GM12864 (cell line): ENCODE results near the gene GABRA1.

ENCODE experiments used
- DNase-seq: peaks from one replicate; pipeline ENCODE4 v3.0.0-alpha.2; 2011; ENCODE audit warnings: low read depth
- H3K4me3 ChIP-seq: 2 replicates; pipeline ENCODE4 v1.5.1; 2011; ENCODE audit warnings: mild to moderate bottlenecking, low read depth, low read length, control low read depth
- TF ChIP-seq, protein P1 (sequence below): IDR thresholded peaks from 2 replicates; pipeline ENCODE4 v1.5.1; 2011; ENCODE audit warnings: low read depth, mild to moderate bottlenecking, moderate library complexity, low read length, control low read depth, inconsistent platforms; ENCODE audit errors: missing control alignments

The GABRA1 gene

DNA sequence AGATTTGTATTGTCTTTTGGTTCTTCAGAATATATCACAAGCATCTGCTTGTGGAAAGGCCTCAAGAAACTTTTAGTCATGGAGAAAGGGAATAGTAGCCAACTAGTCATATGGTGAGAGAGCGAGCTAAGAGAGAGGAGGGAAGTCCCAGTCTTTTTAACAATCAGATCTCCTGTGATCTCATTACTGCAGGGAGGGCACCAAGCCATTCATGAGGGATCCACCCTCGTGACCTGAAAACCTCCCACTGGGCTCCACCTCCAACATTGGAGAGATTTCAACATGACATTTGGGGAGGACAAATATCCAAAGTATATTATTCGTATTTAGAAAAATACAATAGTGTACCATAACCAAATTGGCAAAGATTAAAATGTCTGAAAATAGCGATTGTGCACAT lies 99.0 kb downstream of the GABRA1 start:
- TF ChIP-seq, protein P1, sequence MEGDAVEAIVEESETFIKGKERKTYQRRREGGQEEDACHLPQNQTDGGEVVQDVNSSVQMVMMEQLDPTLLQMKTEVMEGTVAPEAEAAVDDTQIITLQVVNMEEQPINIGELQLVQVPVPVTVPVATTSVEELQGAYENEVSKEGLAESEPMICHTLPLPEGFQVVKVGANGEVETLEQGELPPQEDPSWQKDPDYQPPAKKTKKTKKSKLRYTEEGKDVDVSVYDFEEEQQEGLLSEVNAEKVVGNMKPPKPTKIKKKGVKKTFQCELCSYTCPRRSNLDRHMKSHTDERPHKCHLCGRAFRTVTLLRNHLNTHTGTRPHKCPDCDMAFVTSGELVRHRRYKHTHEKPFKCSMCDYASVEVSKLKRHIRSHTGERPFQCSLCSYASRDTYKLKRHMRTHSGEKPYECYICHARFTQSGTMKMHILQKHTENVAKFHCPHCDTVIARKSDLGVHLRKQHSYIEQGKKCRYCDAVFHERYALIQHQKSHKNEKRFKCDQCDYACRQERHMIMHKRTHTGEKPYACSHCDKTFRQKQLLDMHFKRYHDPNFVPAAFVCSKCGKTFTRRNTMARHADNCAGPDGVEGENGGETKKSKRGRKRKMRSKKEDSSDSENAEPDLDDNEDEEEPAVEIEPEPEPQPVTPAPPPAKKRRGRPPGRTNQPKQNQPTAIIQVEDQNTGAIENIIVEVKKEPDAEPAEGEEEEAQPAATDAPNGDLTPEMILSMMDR, result no peak
- no peak overlapping the region for H3K4me3 ChIP-seq
- DNase-seq, result no peak
